GM23248 (cell line): Measurements from ENCODE around the gene ARFGEF3.

ENCODE experiments used
- EZH2 ChIP-seq: fragments of 200-600 bp; sonication (generic); IDR thresholded peaks from 2 replicates; pipeline ENCODE4 v1.6.1; 2018; ENCODE audit warnings: antibody characterized with exemption, mild to moderate bottlenecking; ENCODE audit not compliant: insufficient read depth, poor library complexity, severe bottlenecking
- EZH2phosphoT487 ChIP-seq: fragments of 200-600 bp; sonication (generic); IDR thresholded peaks from 2 replicates; pipeline ENCODE4 v1.6.1; 2018; ENCODE audit warnings: antibody characterized with exemption, moderate library complexity, mild to moderate bottlenecking, low read depth; ENCODE audit not compliant: insufficient read depth

DNA sequence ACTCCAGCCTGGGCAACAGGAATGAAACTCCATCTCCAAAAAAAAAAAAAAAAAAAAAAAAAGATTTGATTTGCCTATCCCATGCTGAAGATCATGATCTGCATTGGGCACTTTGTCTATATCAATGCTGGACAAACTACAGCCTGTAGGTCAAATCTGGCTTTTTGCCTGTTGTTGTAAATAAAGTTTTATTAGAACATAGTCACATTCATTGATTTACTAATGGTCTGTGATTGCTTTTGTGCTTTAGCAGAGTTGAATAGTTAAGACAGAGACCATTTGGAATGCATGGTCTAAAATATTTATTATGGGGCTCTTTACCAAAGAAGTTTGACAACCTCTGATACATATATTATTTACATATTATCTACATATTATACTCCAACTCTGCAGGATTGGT, 42.6 kb downstream of the ARFGEF3 start:
- no peak for TF ChIP-seq EZH2
- TF ChIP-seq EZH2phosphoT487 = no peak
